HFFc6 (cell line): ENCODE data around the gene TTC17. TPM values are rescaled to one million over a fixed set of nuclear protein-coding genes. Genes with fewer than 3 reads are reported as not detected.
A peak's percentile ranks its signal among the peaks of the same experiment; 100 is the strongest.

Experiments used
- DNase-seq: peaks from one replicate; pipeline ENCODE4 v3.0.0-alpha.2; 2018
- H3K27ac Mint-ChIP-seq: 2 replicates; pipeline ENCODE4 v1.8.0; 2020; ENCODE audit warnings: mild to moderate bottlenecking, mixed read lengths
- H3K27me3 Mint-ChIP-seq: 2 replicates; pipeline ENCODE4 v1.8.0; 2021; ENCODE audit warnings: mild to moderate bottlenecking, moderate library complexity, mixed read lengths; ENCODE audit not compliant: insufficient read depth
- H3K36me3 Mint-ChIP-seq: 2 replicates; pipeline ENCODE4 v1.8.0; 2021; ENCODE audit warnings: low read depth, mixed read lengths
- H3K4me1 Mint-ChIP-seq: 2 replicates; pipeline ENCODE4 v1.8.0; 2020; ENCODE audit warnings: low read depth, mixed read lengths
- H3K4me3 Mint-ChIP-seq: 2 replicates; pipeline ENCODE4 v1.8.0; 2020; ENCODE audit warnings: mild to moderate bottlenecking, moderate library complexity, mixed read lengths
- H3K9me3 Mint-ChIP-seq: 2 replicates; pipeline ENCODE4 v1.8.0; 2020; ENCODE audit warnings: mild to moderate bottlenecking, mixed read lengths
- long read RNA-seq: library from polyadenylated mRNA; unstranded; transcript quantifications from one replicate; pipeline ENCODE4 v2.0.0, GENCODE V29; 2019
- total RNA-seq, 6 experiments: library from RNA; stranded (reverse); fragmentation: NEBNext Ultra II Directional; extraction: Animal tissue kit (Norgen Biotek cat#: 25700); gene quantifications; 2 replicates in 1 of 6; 3 replicates in 5 of 6; pipeline ENCODE4 v1.2.3, GENCODE V29; 2021
- TF ChIP-seq, protein P1 (sequence below): fragments of 200-600 bp; sonication (generic); IDR thresholded peaks from 2 replicates; pipeline ENCODE4 v1.5.0; 2021; ENCODE audit warnings: antibody characterized with exemption, mild to moderate bottlenecking

Gene TTC17, protein sequence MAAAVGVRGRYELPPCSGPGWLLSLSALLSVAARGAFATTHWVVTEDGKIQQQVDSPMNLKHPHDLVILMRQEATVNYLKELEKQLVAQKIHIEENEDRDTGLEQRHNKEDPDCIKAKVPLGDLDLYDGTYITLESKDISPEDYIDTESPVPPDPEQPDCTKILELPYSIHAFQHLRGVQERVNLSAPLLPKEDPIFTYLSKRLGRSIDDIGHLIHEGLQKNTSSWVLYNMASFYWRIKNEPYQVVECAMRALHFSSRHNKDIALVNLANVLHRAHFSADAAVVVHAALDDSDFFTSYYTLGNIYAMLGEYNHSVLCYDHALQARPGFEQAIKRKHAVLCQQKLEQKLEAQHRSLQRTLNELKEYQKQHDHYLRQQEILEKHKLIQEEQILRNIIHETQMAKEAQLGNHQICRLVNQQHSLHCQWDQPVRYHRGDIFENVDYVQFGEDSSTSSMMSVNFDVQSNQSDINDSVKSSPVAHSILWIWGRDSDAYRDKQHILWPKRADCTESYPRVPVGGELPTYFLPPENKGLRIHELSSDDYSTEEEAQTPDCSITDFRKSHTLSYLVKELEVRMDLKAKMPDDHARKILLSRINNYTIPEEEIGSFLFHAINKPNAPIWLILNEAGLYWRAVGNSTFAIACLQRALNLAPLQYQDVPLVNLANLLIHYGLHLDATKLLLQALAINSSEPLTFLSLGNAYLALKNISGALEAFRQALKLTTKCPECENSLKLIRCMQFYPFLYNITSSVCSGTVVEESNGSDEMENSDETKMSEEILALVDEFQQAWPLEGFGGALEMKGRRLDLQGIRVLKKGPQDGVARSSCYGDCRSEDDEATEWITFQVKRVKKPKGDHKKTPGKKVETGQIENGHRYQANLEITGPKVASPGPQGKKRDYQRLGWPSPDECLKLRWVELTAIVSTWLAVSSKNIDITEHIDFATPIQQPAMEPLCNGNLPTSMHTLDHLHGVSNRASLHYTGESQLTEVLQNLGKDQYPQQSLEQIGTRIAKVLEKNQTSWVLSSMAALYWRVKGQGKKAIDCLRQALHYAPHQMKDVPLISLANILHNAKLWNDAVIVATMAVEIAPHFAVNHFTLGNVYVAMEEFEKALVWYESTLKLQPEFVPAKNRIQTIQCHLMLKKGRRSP
- total RNA-seq = 10 to 100 TPM; 30.1 to 44.5 (median 38.6) TPM
- long read RNA-seq, partial matches to known transcripts = 12 of 29 reads
- long read RNA-seq, other reads (novel, unspliced or antisense) = 14 of 29 reads

DNA sequence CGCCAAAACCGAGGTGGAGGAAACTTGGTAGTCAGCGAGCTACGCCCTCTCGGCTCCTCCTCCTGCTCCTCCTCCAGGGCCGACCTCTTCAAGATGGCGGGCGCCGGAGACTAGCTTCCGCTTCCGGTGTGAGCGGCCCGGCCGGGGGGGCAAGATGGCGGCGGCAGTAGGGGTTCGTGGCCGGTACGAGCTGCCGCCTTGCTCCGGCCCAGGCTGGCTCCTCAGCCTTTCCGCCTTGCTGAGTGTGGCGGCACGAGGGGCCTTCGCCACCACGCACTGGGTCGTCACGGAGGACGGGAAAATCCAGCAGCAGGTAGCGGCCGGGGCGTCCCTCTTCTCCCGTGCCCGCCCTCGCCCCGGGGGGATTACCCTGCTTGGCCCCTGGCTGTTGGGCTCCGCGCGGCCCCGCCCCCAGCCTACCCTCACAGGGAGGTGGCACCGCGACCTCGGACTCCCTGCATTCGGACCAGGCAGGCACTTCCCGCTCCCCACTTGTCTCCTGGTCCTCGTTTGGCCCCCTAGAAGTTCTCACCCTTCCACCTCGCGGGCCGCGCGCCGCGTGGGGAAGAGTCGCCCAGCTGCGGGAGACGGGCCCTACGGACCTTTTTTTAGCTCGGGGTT, at the start of gene TTC17:
TTC17 (plus strand) TSS at position 120 of the 621 bp plus-strand sequence; CDS start at position 155, 35 bp downstream.
- peak within 1 kb of the TSS; percentile 97 for H3K27ac Mint-ChIP-seq
- peaks cover 4% of the 10 kb centered on the region; the same call in 1 of the 2 replicates for H3K36me3 Mint-ChIP-seq
- peak within 1 kb of the TSS; percentile 98 for H3K4me3 Mint-ChIP-seq
- peaks cover 28% of the 10 kb centered on the region for H3K4me1 Mint-ChIP-seq
- DNase-seq = peak; percentile 91
- TF ChIP-seq, protein P1, sequence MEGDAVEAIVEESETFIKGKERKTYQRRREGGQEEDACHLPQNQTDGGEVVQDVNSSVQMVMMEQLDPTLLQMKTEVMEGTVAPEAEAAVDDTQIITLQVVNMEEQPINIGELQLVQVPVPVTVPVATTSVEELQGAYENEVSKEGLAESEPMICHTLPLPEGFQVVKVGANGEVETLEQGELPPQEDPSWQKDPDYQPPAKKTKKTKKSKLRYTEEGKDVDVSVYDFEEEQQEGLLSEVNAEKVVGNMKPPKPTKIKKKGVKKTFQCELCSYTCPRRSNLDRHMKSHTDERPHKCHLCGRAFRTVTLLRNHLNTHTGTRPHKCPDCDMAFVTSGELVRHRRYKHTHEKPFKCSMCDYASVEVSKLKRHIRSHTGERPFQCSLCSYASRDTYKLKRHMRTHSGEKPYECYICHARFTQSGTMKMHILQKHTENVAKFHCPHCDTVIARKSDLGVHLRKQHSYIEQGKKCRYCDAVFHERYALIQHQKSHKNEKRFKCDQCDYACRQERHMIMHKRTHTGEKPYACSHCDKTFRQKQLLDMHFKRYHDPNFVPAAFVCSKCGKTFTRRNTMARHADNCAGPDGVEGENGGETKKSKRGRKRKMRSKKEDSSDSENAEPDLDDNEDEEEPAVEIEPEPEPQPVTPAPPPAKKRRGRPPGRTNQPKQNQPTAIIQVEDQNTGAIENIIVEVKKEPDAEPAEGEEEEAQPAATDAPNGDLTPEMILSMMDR = no peak
- no peaks in the 10 kb centered on the region for H3K9me3 Mint-ChIP-seq
- H3K27me3 Mint-ChIP-seq = no peaks in the 10 kb centered on the region; the same call in none of the 2 replicates

DNA sequence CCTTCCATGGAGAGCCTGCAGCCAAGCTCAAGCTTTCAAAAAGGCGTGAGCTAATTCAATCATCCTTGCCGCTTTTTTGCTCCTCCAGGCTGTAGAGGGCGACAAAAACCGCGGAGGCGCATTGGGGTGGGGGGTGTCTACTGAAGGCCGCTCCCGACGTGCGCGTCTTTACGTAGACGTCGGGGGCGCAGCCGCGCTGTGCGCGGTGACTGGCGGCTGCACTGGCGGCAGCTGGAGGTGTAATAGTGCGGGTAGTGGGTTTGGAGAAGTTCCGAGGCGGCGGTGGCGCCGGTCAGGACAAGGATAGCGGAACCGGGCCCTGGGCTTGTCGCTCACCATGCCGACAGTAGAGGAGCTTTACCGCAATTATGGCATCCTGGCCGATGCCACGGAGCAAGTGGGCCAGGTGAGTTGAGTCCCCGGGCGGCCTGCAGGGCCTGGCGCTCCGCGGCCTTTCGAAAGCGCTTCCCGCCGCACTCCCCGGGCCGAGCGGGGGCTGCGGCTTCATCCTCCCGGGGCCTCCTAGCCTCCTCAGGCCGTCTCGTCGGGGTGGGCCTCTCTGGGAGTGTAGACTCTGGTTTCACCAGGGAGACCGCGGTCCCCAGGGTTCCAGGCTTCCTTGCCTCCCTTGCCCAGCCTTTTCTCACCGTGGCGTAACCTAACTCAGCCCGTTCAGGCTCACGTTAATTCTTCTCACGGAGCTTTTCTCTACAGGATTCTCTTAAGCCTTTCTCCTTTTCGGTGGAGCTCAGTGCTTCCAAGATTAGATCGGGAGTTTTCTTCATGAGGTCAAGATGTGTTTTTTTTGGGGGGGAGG, 46.7 kb upstream of the TTC17 start, which contains the start of gene API5:
API5 (plus strand) TSS at position 206 of the 817 bp plus-strand sequence; CDS start at position 338, 132 bp downstream.
- peak; percentile 89 for DNase-seq
- Mint-ChIP-seq H3K27me3 (no peaks in the 10 kb centered on the region), H3K4me1 (peaks cover 38% of the 10 kb centered on the region), H3K36me3 (peaks cover 10% of the 10 kb centered on the region), H3K9me3 (no peaks in the 10 kb centered on the region; the same call in 1 of the 2 replicates), H3K27ac (peak within 1 kb of the TSS; percentile 83), H3K4me3 (peak within 1 kb of the TSS; percentile 91)
- TF ChIP-seq, protein P1 = peak; percentile 81

DNA sequence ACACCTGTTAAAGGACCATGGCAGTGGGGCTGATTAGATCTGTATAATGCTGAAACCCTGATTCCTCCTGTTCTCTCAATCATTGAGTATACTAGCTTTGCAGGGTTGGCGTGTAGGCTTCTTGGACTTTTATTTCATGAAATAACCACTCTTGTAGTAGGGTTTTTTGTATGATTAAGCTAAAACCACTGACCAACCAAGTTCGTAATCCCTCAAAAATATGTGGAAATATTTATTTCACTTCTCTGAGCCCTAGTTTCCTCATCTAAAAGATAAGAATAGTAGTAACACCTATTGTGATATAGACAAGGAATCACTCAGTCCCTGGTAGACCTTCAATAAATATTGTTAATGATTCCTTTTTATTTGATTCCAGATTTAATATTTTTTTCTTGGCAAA, 42.8 kb upstream of the TTC17 start:
- no peak overlapping the region for H3K27ac Mint-ChIP-seq
- no peaks in the 10 kb centered on the region for H3K9me3 Mint-ChIP-seq
- no peaks in the 10 kb centered on the region for H3K27me3 Mint-ChIP-seq
- no peak overlapping the region for H3K4me3 Mint-ChIP-seq
- TF ChIP-seq, protein P1 = no peak
- H3K4me1 Mint-ChIP-seq = peaks cover 38% of the 10 kb centered on the region
- H3K36me3 Mint-ChIP-seq = peaks cover 13% of the 10 kb centered on the region
- DNase-seq = no peak

DNA sequence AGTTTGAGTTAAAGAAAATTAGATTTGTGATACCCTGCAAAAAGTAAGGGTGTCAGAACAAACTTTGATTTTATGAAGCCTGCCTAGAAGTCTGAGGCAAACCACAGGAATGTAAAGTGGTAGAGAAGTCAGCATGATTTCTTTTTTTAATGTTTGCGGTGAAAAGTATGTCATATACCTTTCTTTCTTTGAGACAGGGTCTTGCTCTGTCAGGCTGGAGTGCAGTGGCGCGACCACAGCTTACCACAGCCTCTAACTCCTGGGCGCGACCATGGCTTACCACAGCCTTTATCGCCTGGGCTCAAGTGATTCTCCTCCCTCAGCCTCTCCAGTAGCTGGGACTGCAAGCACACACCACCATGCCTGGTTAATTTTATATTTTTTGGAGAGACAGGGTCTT, 42.3 kb upstream of the TTC17 start:
- Mint-ChIP-seq H3K4me3 (no peak overlapping the region), H3K4me1 (peaks cover 38% of the 10 kb centered on the region), H3K27me3 (no peaks in the 10 kb centered on the region), H3K36me3 (peaks cover 15% of the 10 kb centered on the region), H3K9me3 (no peaks in the 10 kb centered on the region), H3K27ac (no peak overlapping the region)
- TF ChIP-seq, protein P1 = no peak
- DNase-seq = no peak
